COLO829 (cell line): Measurements from ENCODE around the gene GLIS1.

Experiments used
- DNase-seq: peaks from one replicate; pipeline ENCODE4 v3.0.0; 2012; ENCODE audit warnings: low spot score

Gene GLIS1

GRCh38 chr1:53579221-53580008, 159.5 kb downstream of the GLIS1 start:
- no peak for DNase-seq

- DNase-seq, result no peak
Observed at GRCh38 chr1:53578358-53578757, 160.6 kb downstream of the GLIS1 start.

GRCh38 chr1:53577761-53578100, 161.2 kb downstream of the GLIS1 start:
- DNase-seq, result no peak

GRCh38 chr1:53576866-53577760, 161.9 kb downstream of the GLIS1 start:
- no peak for DNase-seq

- DNase-seq, result no peak
Observed at GRCh38 chr1:53576381-53576801, 162.6 kb downstream of the GLIS1 start.

GRCh38 chr1:53575955-53576320, 163.0 kb downstream of the GLIS1 start:
- DNase-seq, result no peak

GRCh38 chr1:53575141-53575954, 163.6 kb downstream of the GLIS1 start:
- no peak for DNase-seq

- DNase-seq, result no peak
Observed at GRCh38 chr1:53574621-53575020, 164.3 kb downstream of the GLIS1 start.

- DNase-seq, result no peak
Observed at GRCh38 chr1:53573931-53574330, 165.0 kb downstream of the GLIS1 start.

- DNase-seq, result no peak
Observed at GRCh38 chr1:53573522-53573921, 165.4 kb downstream of the GLIS1 start.

GRCh38 chr1:53572815-53573173, 166.2 kb downstream of the GLIS1 start:
- DNase-seq, result no peak

- DNase-seq, result peak; percentile 31
Observed at GRCh38 chr1:53572065-53572814, 166.7 kb downstream of the GLIS1 start.

- no peak for DNase-seq
Observed at GRCh38 chr1:53568540-53568939, 170.4 kb downstream of the GLIS1 start.

GRCh38 chr1:53567851-53568250, 171.1 kb downstream of the GLIS1 start:
- DNase-seq, result no peak

GRCh38 chr1:53567450-53567849, 171.5 kb downstream of the GLIS1 start:
- DNase-seq, result no peak

- DNase-seq, result no peak
Observed at GRCh38 chr1:53563611-53564010, 175.4 kb downstream of the GLIS1 start.

GRCh38 chr1:53562981-53563379, 176.0 kb downstream of the GLIS1 start:
- DNase-seq, result no peak

GRCh38 chr1:53562291-53562980, 176.5 kb downstream of the GLIS1 start:
- DNase-seq, result no peak

GRCh38 chr1:53561503-53562105, 177.4 kb downstream of the GLIS1 start:
- no peak for DNase-seq

- no peak for DNase-seq
Observed at GRCh38 chr1:53560581-53561502, 178.1 kb downstream of the GLIS1 start.
